HEK293 (cell line): ENCODE measurements around the gene CDK11A.
"Not testable (repeated sequence)": the region's sequence is repeated elsewhere in the genome, so short reads cannot be mapped to it uniquely, and the experiment has no call there.

Experiments used
- CTCF ChIA-PET: fragments of 350-600 bp; formaldehyde crosslinking; extraction: SDS; loops from one replicate; lab custom pipeline; 2021; ENCODE audit warnings: antibody characterized with exemption; lab: Yijun Ruan, JAX
- POLR2A ChIA-PET: fragments of 300-600 bp; formaldehyde crosslinking; extraction: SDS; loops from one replicate; lab custom pipeline; 2020; ENCODE audit warnings: antibody characterized with exemption, inconsistent platforms; lab: Yijun Ruan, JAX
- H3K27ac ChIP-seq: fragments of 200-500 bp; sonication (Bioruptor generic); 2 replicates; pipeline ENCODE4 v1.5.1; 2014; ENCODE audit warnings: low read depth, low read length, control low read depth, inconsistent platforms; ENCODE audit errors: extremely low read depth
- H3K36me3 ChIP-seq, 2 experiments: fragments of 200-500 bp in 1 of 2; sonication (Bioruptor generic) in 1 of 2; 1 replicate in 1 of 2; 2 replicates in 1 of 2; pipeline ENCODE4 v1.5.1; 2014 to 2017; ENCODE audit warnings: inconsistent platforms in 2 of 2, low read length in 2 of 2; ENCODE audit not compliant: control insufficient read depth in 2 of 2, insufficient read depth in 1 of 2
- H3K4me1 ChIP-seq: fragments of 200-500 bp; sonication (Bioruptor generic); 2 replicates; pipeline ENCODE4 v1.5.1; 2014; ENCODE audit warnings: mild to moderate bottlenecking, low read length, inconsistent platforms; ENCODE audit not compliant: control insufficient read depth, insufficient read depth
- H3K4me3 ChIP-seq: 2 replicates; pipeline ENCODE4 v1.5.1; 2011; ENCODE audit warnings: low read depth, mild to moderate bottlenecking, control low read depth, low read length, moderate library complexity
- H3K9me3 ChIP-seq: fragments of 200-500 bp; sonication (Bioruptor generic); 2 replicates; pipeline ENCODE4 v1.5.1; 2014; ENCODE audit warnings: low read depth, low read length, inconsistent platforms; ENCODE audit not compliant: control insufficient read depth, insufficient read depth
- BCL11B ChIP-seq: fragments of 450-650 bp; formaldehyde crosslinking; IDR thresholded peaks from 2 replicates; pipeline ENCODE4 v1.5.1; 2016; ENCODE audit warnings: low read depth, missing biosample characterization, missing genetic modification characterization
- CTCF ChIP-seq: fragments of 450-650 bp; formaldehyde crosslinking; IDR thresholded peaks from 2 replicates; pipeline ENCODE4 v1.5.1; 2016; ENCODE audit warnings: missing biosample characterization, missing genetic modification characterization
- KLF9 ChIP-seq: fragments of 450-650 bp; formaldehyde crosslinking; IDR thresholded peaks from 2 replicates; pipeline ENCODE4 v1.5.1; 2016; ENCODE audit warnings: missing biosample characterization, missing genetic modification characterization, low read depth
- PBX3 ChIP-seq: sonication (generic); formaldehyde crosslinking; IDR thresholded peaks from 2 replicates; pipeline ENCODE4 v1.8.1; 2022; ENCODE audit warnings: mild to moderate bottlenecking, moderate library complexity, missing genetic modification reagents
- ZNF121 ChIP-seq: fragments of 450-650 bp; formaldehyde crosslinking; IDR thresholded peaks from 2 replicates; pipeline ENCODE4 v1.5.1; 2016; ENCODE audit warnings: missing biosample characterization, missing genetic modification characterization
- ZNF302 ChIP-seq: fragments of 450-650 bp; formaldehyde crosslinking; IDR thresholded peaks from 2 replicates; pipeline ENCODE4 v1.5.1; 2016; ENCODE audit warnings: missing biosample characterization, missing genetic modification characterization, low read depth
- ZNF341 ChIP-seq: fragments of 450-650 bp; formaldehyde crosslinking; IDR thresholded peaks from 2 replicates; pipeline ENCODE4; 2016; ENCODE audit warnings: low read depth, missing biosample characterization, missing genetic modification characterization
- ZNF518A ChIP-seq: fragments of 450-650 bp; formaldehyde crosslinking; conservative IDR thresholded peaks from 2 replicates; pipeline ENCODE4 v1.5.1; 2016; ENCODE audit warnings: low read depth, missing biosample characterization, missing genetic modification characterization
- ZNF529 ChIP-seq: fragments of 450-650 bp; formaldehyde crosslinking; IDR thresholded peaks from 2 replicates; pipeline ENCODE4 v1.5.1; 2017; ENCODE audit warnings: missing genetic modification characterization, missing biosample characterization; ENCODE audit not compliant: insufficient replicate concordance
- ZNF530 ChIP-seq: fragments of 450-650 bp; formaldehyde crosslinking; IDR thresholded peaks from 2 replicates; pipeline ENCODE4 v1.5.1; 2016; ENCODE audit warnings: low read depth, missing biosample characterization, missing genetic modification characterization

Gene CDK11A

GRCh38 chr1:1665815-1666251 lies 58.3 kb downstream of the CDK11A start:
- H3K9me3 ChIP-seq: no peaks in the 10 kb centered on the region
- TF ChIP-seq BCL11B (tag by site-specific recombination): peak; percentile 27; the same call in 1 of the 2 replicates
- 0 out of 2 replicates have a peak, but pooled peaks have one; percentile 11 for TF ChIP-seq ZNF341 (tag by site-specific recombination)
- peak; percentile 76 for TF ChIP-seq CTCF (tag by site-specific recombination)
- TF ChIP-seq KLF9 (tag by site-specific recombination): no peak
- TF ChIP-seq ZNF518A: no peak
- POLR2A ChIA-PET: no interaction called here
- peaks cover 2% of the 10 kb centered on the region; the same call in 1 of the 2 replicates for H3K4me1 ChIP-seq
- peaks cover 12 to 46% of the 10 kb centered on the region in 2 experiments for H3K36me3 ChIP-seq
- CTCF ChIA-PET: interaction anchor here (0.6 to 1.2 kb wide), 5 partner anchors 9 to 128 kb away, joined by 3 read pairs; no protein-coding TSS in a partner anchor
- H3K4me3 ChIP-seq: no peak overlapping the region
- no peak overlapping the region for H3K27ac ChIP-seq

- TF ChIP-seq ZNF121 (tag by site-specific recombination): no peak
- no peak for TF ChIP-seq PBX3
- TF ChIP-seq ZNF302 (tag by site-specific recombination): no peak
- no peak for TF ChIP-seq ZNF529 (tag by site-specific recombination)
- no peak for TF ChIP-seq ZNF530 (tag by site-specific recombination)
- TF ChIP-seq, all 188 proteins: peak for 0
- ChIA-PET POLR2A (no interaction called here), CTCF (interaction anchor here (0.6 to 1.2 kb wide), 4 partner anchors 12 to 127 kb away, joined by 3 read pairs; no protein-coding TSS in a partner anchor)
- peaks cover 2% of the 10 kb centered on the region; the same call in 1 of the 2 replicates for H3K4me1 ChIP-seq
- H3K36me3 ChIP-seq: peaks cover 12 to 43% of the 10 kb centered on the region in 2 experiments
- no peaks in the 10 kb centered on the region for H3K9me3 ChIP-seq
- H3K4me3 ChIP-seq: no peak overlapping the region
- no peak overlapping the region for H3K27ac ChIP-seq
Measured at GRCh38 chr1:1664941-1665814, 59.0 kb downstream of the CDK11A start.

- H3K4me1 ChIP-seq, POLR2A ChIA-PET, H3K27ac ChIP-seq, CTCF ChIA-PET, H3K4me3 ChIP-seq, H3K9me3 ChIP-seq: not testable (repeated sequence)
- H3K36me3 ChIP-seq: peaks cover 12 to 34% of the 10 kb centered on the region in 2 experiments
Measured at GRCh38 chr1:1664318-1664717, 59.8 kb downstream of the CDK11A start.

- H3K4me3 ChIP-seq, POLR2A ChIA-PET, H3K9me3 ChIP-seq, CTCF ChIA-PET, H3K4me1 ChIP-seq, H3K27ac ChIP-seq: not testable (repeated sequence)
- peaks cover 5 to 24% of the 10 kb centered on the region in 2 experiments; a peak in 2 of 3 replicates for H3K36me3 ChIP-seq
Measured at GRCh38 chr1:1662830-1663560, 61.2 kb downstream of the CDK11A start.

GRCh38 chr1:1662392-1662791 lies 61.8 kb downstream of the CDK11A start:
- H3K27ac ChIP-seq: not testable (repeated sequence)

More at GRCh38 chr1:1662392-1662791, 61.8 kb downstream of the CDK11A start:
- H3K36me3 ChIP-seq: peaks cover 5 to 22% of the 10 kb centered on the region in 2 experiments; a peak in 2 of 3 replicates
- H3K4me1 ChIP-seq, H3K4me3 ChIP-seq, POLR2A ChIA-PET, CTCF ChIA-PET, H3K9me3 ChIP-seq: not testable (repeated sequence)
